ENCODE results near the gene SHISA9. TPM values are rescaled to one million over a fixed set of nuclear protein-coding genes. Genes with fewer than 3 reads are reported as not detected.

SHISA9 gene
- total and polyA plus RNA-seq, 2 donors (not counting 1 experiment from before 2014, with no cell fraction given) = 0.03 to 0.07 TPM

GRCh38 chr16:13223666-13224065, 322.3 kb downstream of the SHISA9 start:
- Histone ChIP-seq H2AFZ (ENCODE audit: insufficient read depth, low read depth, low read length, poor library complexity, severe bottlenecking) (no peak overlapping the region), H3K4me1 (ENCODE audit: control insufficient read depth in 2 of 2, insufficient read depth in 2 of 2, low read length in 2 of 2) (no peaks in the 10 kb centered on the region), H3K27ac (ENCODE audit: low read length in 2 of 2) (no peak overlapping the region), H3K4me2 (replicated peaks; ENCODE audit: low read depth, low read length, poor library complexity, severe bottlenecking) (no peak overlapping the region), H3K36me3 (replicated peaks in 1 of 2; ENCODE audit: control extremely low read depth in 1 of 2, control insufficient read depth in 1 of 2, extremely low read depth in 1 of 2, insufficient read depth in 2 of 2, low read length in 1 of 2) (no peaks in the 10 kb centered on the region), H4K20me1 (ENCODE audit: control insufficient read depth, insufficient read depth, low read length, poor library complexity, severe bottlenecking) (no peaks in the 10 kb centered on the region), H3K4me3 (ENCODE audit: control extremely low read depth in 1 of 5, extremely low read depth in 1 of 5, insufficient read depth in 1 of 5, low read depth in 2 of 5, low read length in 4 of 5) (no peak overlapping the region), H3K9me3 (ENCODE audit: control extremely low read depth in 1 of 3, control insufficient read depth in 2 of 3, insufficient read depth in 1 of 3, low read length in 2 of 3) (peaks cover 0 to 5% (median 0%) of the 10 kb centered on the region in 3 donors), H3K27me3 (replicated peaks in 1 of 4; ENCODE audit: control extremely low read depth in 1 of 4, control insufficient read depth in 3 of 4, insufficient read depth in 4 of 4, low read length in 3 of 4) (peaks cover 0 to 2% (median 0%) of the 10 kb centered on the region in 4 experiments), H3K79me2 (ENCODE audit: control insufficient read depth, insufficient read depth, low read length) (no peaks in the 10 kb centered on the region), H3K9ac (ENCODE audit: low read length) (no peak overlapping the region)
- intact Hi-C loops (cut with micrococcal nuclease) = no loop called here
- Mint-ChIP-seq H3K4me3 (no peak overlapping the region), H3K27me3 (no peaks in the 10 kb centered on the region), H3K4me1 (no peaks in the 10 kb centered on the region), H3K27ac (no peak overlapping the region), H3K9me3 (ENCODE audit: insufficient read depth) (peaks cover 7% of the 10 kb centered on the region)
- WGBS (ENCODE audit: insufficient coverage) = no CpG with 5 or more reads among the region's 1 CpG
- ChIA-PET POLR2A (no interaction called here), CTCF (no interaction called here)
- ATAC-seq (ENCODE audit: low read depth) (no peak), DNase-seq (no peak)
- TF ChIP-seq EZH2 (IDR thresholded peaks at IDR 0.05; ENCODE audit: borderline replicate concordance, insufficient read depth, low read depth, low read length, poor library complexity, severe bottlenecking) = no peak
- TF ChIP-seq, protein P1, sequence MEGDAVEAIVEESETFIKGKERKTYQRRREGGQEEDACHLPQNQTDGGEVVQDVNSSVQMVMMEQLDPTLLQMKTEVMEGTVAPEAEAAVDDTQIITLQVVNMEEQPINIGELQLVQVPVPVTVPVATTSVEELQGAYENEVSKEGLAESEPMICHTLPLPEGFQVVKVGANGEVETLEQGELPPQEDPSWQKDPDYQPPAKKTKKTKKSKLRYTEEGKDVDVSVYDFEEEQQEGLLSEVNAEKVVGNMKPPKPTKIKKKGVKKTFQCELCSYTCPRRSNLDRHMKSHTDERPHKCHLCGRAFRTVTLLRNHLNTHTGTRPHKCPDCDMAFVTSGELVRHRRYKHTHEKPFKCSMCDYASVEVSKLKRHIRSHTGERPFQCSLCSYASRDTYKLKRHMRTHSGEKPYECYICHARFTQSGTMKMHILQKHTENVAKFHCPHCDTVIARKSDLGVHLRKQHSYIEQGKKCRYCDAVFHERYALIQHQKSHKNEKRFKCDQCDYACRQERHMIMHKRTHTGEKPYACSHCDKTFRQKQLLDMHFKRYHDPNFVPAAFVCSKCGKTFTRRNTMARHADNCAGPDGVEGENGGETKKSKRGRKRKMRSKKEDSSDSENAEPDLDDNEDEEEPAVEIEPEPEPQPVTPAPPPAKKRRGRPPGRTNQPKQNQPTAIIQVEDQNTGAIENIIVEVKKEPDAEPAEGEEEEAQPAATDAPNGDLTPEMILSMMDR (IDR thresholded peaks at IDR 0.05) = no peak

DNA sequence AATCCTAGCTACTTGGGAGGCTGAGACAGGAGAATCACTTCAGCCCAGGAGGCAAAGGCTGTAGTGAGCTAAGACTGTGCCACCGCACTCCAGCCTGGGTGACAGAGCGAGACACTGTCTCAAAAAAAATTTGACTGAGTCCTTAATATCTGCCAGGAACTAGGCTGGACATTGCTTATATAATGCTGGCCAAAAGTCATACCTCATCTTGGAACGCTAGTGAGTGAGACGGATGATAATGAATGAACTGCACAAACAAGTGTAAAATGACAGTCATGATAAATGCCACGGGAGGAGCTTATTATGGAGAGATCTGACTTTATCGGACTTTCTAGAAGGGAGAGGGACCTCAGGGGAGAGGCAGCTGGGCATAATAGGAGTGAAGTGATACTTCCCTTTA, 327.6 kb downstream of the SHISA9 start:
- intact Hi-C loops (cut with micrococcal nuclease) = no loop called here
- no peak overlapping the region for H3K4me3 ChIP-seq (ENCODE audit: control extremely low read depth in 1 of 5, extremely low read depth in 1 of 5, insufficient read depth in 1 of 5, low read depth in 2 of 5, low read length in 4 of 5)
- H3K27me3 ChIP-seq (replicated peaks in 1 of 4; ENCODE audit: control extremely low read depth in 1 of 4, control insufficient read depth in 3 of 4, insufficient read depth in 4 of 4, low read length in 3 of 4) = peaks cover 0 to 2% (median 0%) of the 10 kb centered on the region in 4 experiments
- no peak for ATAC-seq (ENCODE audit: low read depth)
- peaks cover 0 to 3% (median 0%) of the 10 kb centered on the region in 3 donors for H3K9me3 ChIP-seq (ENCODE audit: control extremely low read depth in 1 of 3, control insufficient read depth in 2 of 3, insufficient read depth in 1 of 3, low read length in 2 of 3)
- no peak for TF ChIP-seq EZH2 (IDR thresholded peaks at IDR 0.05; ENCODE audit: borderline replicate concordance, insufficient read depth, low read depth, low read length, poor library complexity, severe bottlenecking)
- TF ChIP-seq, protein P1 (IDR thresholded peaks at IDR 0.05) = no peak
- no peaks in the 10 kb centered on the region for H3K36me3 ChIP-seq (replicated peaks in 1 of 2; ENCODE audit: control extremely low read depth in 1 of 2, control insufficient read depth in 1 of 2, extremely low read depth in 1 of 2, insufficient read depth in 2 of 2, low read length in 1 of 2)
- Mint-ChIP-seq H3K4me1 (no peaks in the 10 kb centered on the region), H3K4me3 (no peak overlapping the region), H3K27me3 (peaks cover 2% of the 10 kb centered on the region), H3K9me3 (ENCODE audit: insufficient read depth) (peaks cover 7% of the 10 kb centered on the region), H3K27ac (no peak overlapping the region)
- 92% methylated on average over 5 of the region's 6 CpGs for WGBS (ENCODE audit: insufficient coverage)
- H2AFZ ChIP-seq (ENCODE audit: insufficient read depth, low read depth, low read length, poor library complexity, severe bottlenecking) = no peak overlapping the region
- H3K4me2 ChIP-seq (replicated peaks; ENCODE audit: low read depth, low read length, poor library complexity, severe bottlenecking) = no peak overlapping the region
- no peak overlapping the region for H3K9ac ChIP-seq (ENCODE audit: low read length)
- H3K4me1 ChIP-seq (ENCODE audit: control insufficient read depth in 2 of 2, insufficient read depth in 2 of 2, low read length in 2 of 2) = no peaks in the 10 kb centered on the region
- H3K27ac ChIP-seq (ENCODE audit: low read length in 2 of 2) = no peak overlapping the region
- H3K79me2 ChIP-seq (ENCODE audit: control insufficient read depth, insufficient read depth, low read length) = no peaks in the 10 kb centered on the region
- no peak for DNase-seq
- ChIA-PET CTCF (no interaction called here), POLR2A (no interaction called here)
- H4K20me1 ChIP-seq (ENCODE audit: control insufficient read depth, insufficient read depth, low read length, poor library complexity, severe bottlenecking) = no peaks in the 10 kb centered on the region
